H9 (cell line): Measurements from ENCODE around the gene ZDHHC13. TPM values are rescaled to one million over a fixed set of nuclear protein-coding genes. Genes with fewer than 3 reads are reported as not detected.

Experiments
- DNase-seq: peaks from one replicate; pipeline ENCODE4 v3.0.0-alpha.2; 2017
- H2AFZ ChIP-seq: one replicate; pipeline ENCODE4 v1.6.1; 2013; ENCODE audit warnings: mild to moderate bottlenecking, low read length, control low read depth, moderate library complexity
- H2AK5ac ChIP-seq: 2 replicates; pipeline ENCODE4 v1.6.1; 2013; ENCODE audit warnings: low read length, control low read depth, mixed read lengths; ENCODE audit not compliant: insufficient read length
- H2BK120ac ChIP-seq: one replicate; pipeline ENCODE4 v1.6.1; 2013; ENCODE audit warnings: low read depth, mild to moderate bottlenecking, low read length, control low read depth, inconsistent platforms; ENCODE audit not compliant: poor library complexity, severe bottlenecking
- H2BK12ac ChIP-seq: 2 replicates; pipeline ENCODE4 v1.6.1; 2013; ENCODE audit warnings: low read length, control low read depth, mixed read lengths, low read depth; ENCODE audit not compliant: insufficient read length
- H2BK15ac ChIP-seq: 2 replicates; pipeline ENCODE4 v1.6.1; 2013; ENCODE audit warnings: low read depth, low read length, control low read depth
- H2BK20ac ChIP-seq: one replicate; pipeline ENCODE4 v1.6.1; 2013; ENCODE audit warnings: low read depth, mild to moderate bottlenecking, low read length, control low read depth, inconsistent platforms; ENCODE audit not compliant: poor library complexity, severe bottlenecking
- H2BK5ac ChIP-seq: 2 replicates; pipeline ENCODE4 v1.6.1; 2013; ENCODE audit warnings: low read length, control low read depth, mixed read lengths; ENCODE audit not compliant: insufficient read length
- H3K14ac ChIP-seq: 2 replicates; pipeline ENCODE4 v1.6.1; 2013; ENCODE audit warnings: low read length, control low read depth; ENCODE audit not compliant: insufficient read depth
- H3K18ac ChIP-seq: 2 replicates; pipeline ENCODE4 v1.6.1; 2013; ENCODE audit warnings: low read depth, mild to moderate bottlenecking, mixed read lengths, low read length, control low read depth; ENCODE audit not compliant: insufficient read length
- H3K23ac ChIP-seq: 2 replicates; pipeline ENCODE4 v1.6.1; 2013; ENCODE audit warnings: low read length, control low read depth, mixed read lengths, low read depth; ENCODE audit not compliant: insufficient read length
- H3K23me2 ChIP-seq: 2 replicates; pipeline ENCODE4 v1.6.1; 2013; ENCODE audit warnings: low read depth, mild to moderate bottlenecking, mixed read lengths, low read length, control low read depth; ENCODE audit not compliant: insufficient read length, poor library complexity, severe bottlenecking
- H3K27ac ChIP-seq: 2 replicates; pipeline ENCODE4 v1.5.1; 2013; ENCODE audit warnings: low read length, control low read depth, mixed read lengths, low read depth; ENCODE audit not compliant: insufficient read length
- H3K27me3 ChIP-seq: 2 replicates; pipeline ENCODE4 v1.6.1; 2013; ENCODE audit warnings: low read length, control low read depth, inconsistent platforms; ENCODE audit not compliant: insufficient read depth
- H3K4ac ChIP-seq: 2 replicates; pipeline ENCODE4 v1.6.1; 2013; ENCODE audit warnings: low read depth, mild to moderate bottlenecking, control low read depth, inconsistent platforms, low read length, moderate library complexity
- H3K4me1 ChIP-seq: 2 replicates; pipeline ENCODE4 v1.6.1; 2013; ENCODE audit warnings: low read length, control low read depth, inconsistent platforms; ENCODE audit not compliant: insufficient read depth
- H3K4me2 ChIP-seq: 2 replicates; pipeline ENCODE4 v1.6.1; 2013; ENCODE audit warnings: low read length, control low read depth, mixed read lengths; ENCODE audit not compliant: insufficient read length, insufficient read depth
- H3K56ac ChIP-seq: 2 replicates; pipeline ENCODE4 v1.6.1; 2013; ENCODE audit warnings: low read depth, mild to moderate bottlenecking, mixed read lengths, low read length, control low read depth; ENCODE audit not compliant: insufficient read length
- H3K79me1 ChIP-seq: 2 replicates; pipeline ENCODE4 v1.6.1; 2013; ENCODE audit warnings: low read depth, mild to moderate bottlenecking, moderate library complexity, low read length, control low read depth, inconsistent platforms; ENCODE audit not compliant: insufficient read depth, poor library complexity, severe bottlenecking
- H3K79me2 ChIP-seq: 2 replicates; pipeline ENCODE4 v1.6.1; 2013; ENCODE audit warnings: low read length, control low read depth, inconsistent platforms; ENCODE audit not compliant: insufficient read depth
- H3K9ac ChIP-seq: 2 replicates; pipeline ENCODE4 v1.6.1; 2013; ENCODE audit warnings: low read length, control low read depth, mixed read lengths; ENCODE audit not compliant: insufficient read length; ENCODE audit errors: extremely low read depth
- H3K9me3 ChIP-seq: one replicate; pipeline ENCODE4 v1.6.1; 2013; ENCODE audit warnings: low read depth, low read length, inconsistent platforms; ENCODE audit not compliant: control insufficient read depth
- H3T11ph ChIP-seq: one replicate; pipeline ENCODE4 v1.6.1; 2013; ENCODE audit warnings: mild to moderate bottlenecking, low read length, control low read depth, inconsistent platforms
- H4K20me1 ChIP-seq: one replicate; pipeline ENCODE4 v1.6.1; 2013; ENCODE audit not compliant: control insufficient read depth, insufficient read length, insufficient read depth
- H4K5ac ChIP-seq: 2 replicates; pipeline ENCODE4 v1.6.1; 2013; ENCODE audit warnings: low read depth, mild to moderate bottlenecking, mixed read lengths, low read length, control low read depth; ENCODE audit not compliant: insufficient read length
- H4K8ac ChIP-seq: replicated peaks from 2 replicates; pipeline ENCODE4 v1.6.1; 2013; ENCODE audit warnings: low read length, control low read depth, mixed read lengths, low read depth; ENCODE audit not compliant: insufficient read length
- H4K91ac ChIP-seq: 2 replicates; pipeline ENCODE4 v1.6.1; 2013; ENCODE audit warnings: low read depth, mild to moderate bottlenecking, moderate library complexity, mixed read lengths, low read length, control low read depth; ENCODE audit not compliant: insufficient read length
- H3K27ac Mint-ChIP-seq, 3 experiments: 2 replicates in 2 of 3; 3 replicates in 1 of 3; pipeline ENCODE4 v1.8.0; 2020 to 2021; ENCODE audit warnings: mixed read lengths in 3 of 3, mild to moderate bottlenecking in 1 of 3, moderate library complexity in 1 of 3
- H3K27me3 Mint-ChIP-seq: 2 replicates; pipeline ENCODE4 v1.8.0; 2021; ENCODE audit warnings: low read depth, mild to moderate bottlenecking, moderate library complexity, mixed read lengths
- H3K36me3 Mint-ChIP-seq, 3 experiments: 2 replicates in 2 of 3; 3 replicates in 1 of 3; pipeline ENCODE4 v1.8.0; 2020 to 2021; ENCODE audit warnings: low read depth in 3 of 3, mixed read lengths in 3 of 3; ENCODE audit not compliant: insufficient read depth in 1 of 3
- H3K4me1 Mint-ChIP-seq, 2 experiments: 2 replicates each; pipeline ENCODE4 v1.8.0; 2020; ENCODE audit warnings: mixed read lengths in 2 of 2
- H3K4me3 Mint-ChIP-seq, 2 experiments: 2 replicates in 1 of 2; 3 replicates in 1 of 2; pipeline ENCODE4 v1.8.0; 2020 to 2021; ENCODE audit warnings: mild to moderate bottlenecking in 2 of 2, mixed read lengths in 2 of 2, moderate library complexity in 1 of 2
- H3K9me3 Mint-ChIP-seq, 2 experiments: 2 replicates in 1 of 2; 3 replicates in 1 of 2; pipeline ENCODE4 v1.8.0; 2020; ENCODE audit warnings: mild to moderate bottlenecking in 2 of 2, mixed read lengths in 2 of 2, moderate library complexity in 1 of 2
- CTCF ChIP-seq: fragments of 200-600 bp; sonication (generic); conservative IDR thresholded peaks from 3 replicates; pipeline ENCODE4 v1.8.0; 2021; ENCODE audit warnings: antibody characterized with exemption, mild to moderate bottlenecking
- WGBS: extraction: QIAGEN DNeasy Blood & Tissue Kit; methylation state at CpG from one replicate; pipeline ENCODE4 v1.1.7; 2013; ENCODE audit warnings: missing lambda C conversion rate, low lambda C conversion rate, mixed read lengths; ENCODE audit not compliant: insufficient read length; ENCODE audit errors: extremely low coverage; 5-methylcytosine and 5-hydroxymethylcytosine counted together
- total RNA-seq: library from RNA; stranded (reverse); gene quantifications from 2 replicates; pipeline ENCODE4 v1.2.1, GENCODE V29; 2021

Gene ZDHHC13
- total RNA-seq, 1 experiment from 2014 or later: 20.9 TPM

DNA sequence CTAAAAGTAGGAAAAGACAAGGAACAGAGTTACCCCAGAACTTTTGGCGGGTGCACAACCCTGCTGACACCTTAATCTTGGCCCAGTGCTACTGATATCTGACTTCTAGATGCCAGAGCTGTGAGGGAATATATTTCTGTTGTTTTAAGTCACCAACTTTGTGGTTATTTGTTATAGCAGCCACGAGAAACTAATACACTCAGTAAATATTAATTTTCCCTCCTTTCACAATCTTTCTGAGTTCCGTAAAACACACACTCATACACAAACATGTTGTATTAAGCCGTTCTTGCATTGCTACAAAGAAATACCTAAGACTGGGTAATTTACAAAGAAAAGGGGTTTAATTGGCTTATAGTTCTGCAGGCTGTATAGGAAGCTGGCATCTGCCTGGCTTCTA is 16.1 kb upstream of the ZDHHC13 start:
- Histone ChIP-seq H2BK12ac (no peak overlapping the region), H3K9me3 (no peaks in the 10 kb centered on the region), H3K9ac (no peak overlapping the region), H4K20me1 (no peaks in the 10 kb centered on the region), H2BK20ac (no peak overlapping the region), H2BK120ac (no peak overlapping the region), H3T11ph (no peak overlapping the region), H4K5ac (no peak overlapping the region), H3K79me1 (no peaks in the 10 kb centered on the region), H3K4ac (no peak overlapping the region), H3K79me2 (no peaks in the 10 kb centered on the region), H3K23ac (no peak overlapping the region), H2AFZ (no peak overlapping the region), H3K14ac (no peak overlapping the region), H4K8ac (no peak overlapping the region), H2BK5ac (no peak overlapping the region), H3K18ac (no peak overlapping the region), H2BK15ac (no peak overlapping the region), H3K56ac (no peak overlapping the region), H3K23me2 (no peaks in the 10 kb centered on the region), H3K4me2 (no peak overlapping the region), H3K27me3 (no peaks in the 10 kb centered on the region; the same call in 1 of the 2 replicates), H2AK5ac (no peak overlapping the region), H4K91ac (no peak overlapping the region), H3K27ac (no peak overlapping the region), H3K4me1 (no peaks in the 10 kb centered on the region; the same call in 1 of the 2 replicates)
- Mint-ChIP-seq H3K4me1 (peaks cover 9 to 12% of the 10 kb centered on the region in 2 experiments; a peak in 3 of 4 replicates), H3K9me3 (no peaks in the 10 kb centered on the region; a peak in 1 of 5 replicates), H3K36me3 (no peaks in the 10 kb centered on the region), H3K27me3 (peaks cover 18% of the 10 kb centered on the region), H3K27ac (no peak overlapping the region), H3K4me3 (no peak overlapping the region)
- 100% methylated on average over 1 of the region's 4 CpGs for WGBS
- no peak for TF ChIP-seq CTCF
- DNase-seq: no peak
